ENCODE data around the gene DENND5A. TPM values are rescaled to one million over a fixed set of nuclear protein-coding genes. Genes with fewer than 3 reads are reported as not detected.

The DENND5A gene
- total RNA-seq, 4 donors from 2014 or later: 13.8 to 56.3 (median 23.4) TPM

- no peak for DNase-seq
- peaks cover 0 to 100% (median 19%) of the 10 kb centered on the region in 3 donors for H3K36me3 ChIP-seq
- WGBS, 2 donors: 77 to 94% methylated on average over 2 of the region's 2 CpGs
Measured at GRCh38 chr11:9144828-9145227, 120.3 kb downstream of the DENND5A start.

GRCh38 chr11:9143721-9144120 lies 121.4 kb downstream of the DENND5A start:
- 75% methylated on average over 1 of the region's 1 CpG; no CpG with 5 or more reads in 1 of the 2 donors for WGBS, 2 donors
- Histone ChIP-seq H3K27ac (no peak overlapping the region), H3K27me3 (no peaks in the 10 kb centered on the region), H3K36me3 (peaks cover 0 to 98% (median 19%) of the 10 kb centered on the region in 3 donors), H3K4me3 (no peak overlapping the region), H3K9me3 (no peaks in the 10 kb centered on the region), H3K4me1 (peaks cover 7 to 62% (median 27%) of the 10 kb centered on the region in 3 donors)
- TF ChIP-seq CTCF (IDR thresholded peaks at IDR 0.05): no peak
- TF ChIP-seq POLR2A (IDR thresholded peaks at IDR 0.05): no peak
- intact Hi-C loops (cut with DNase I): no loop called here
- no peak for DNase-seq

More at GRCh38 chr11:9144828-9145227, 120.3 kb downstream of the DENND5A start:
- peaks cover 0 to 55% (median 18%) of the 10 kb centered on the region in 3 donors for H3K4me1 ChIP-seq
- H3K9me3 ChIP-seq: no peaks in the 10 kb centered on the region
- H3K27ac ChIP-seq: no peak overlapping the region
- intact Hi-C loops (cut with DNase I): no loop called here
- H3K4me3 ChIP-seq: no peak overlapping the region
- TF ChIP-seq POLR2A (IDR thresholded peaks at IDR 0.05) (no peak), CTCF (IDR thresholded peaks at IDR 0.05) (no peak)
- H3K27me3 ChIP-seq: no peaks in the 10 kb centered on the region

- Histone ChIP-seq H3K4me3 (no peak overlapping the region), H3K4me1 (peaks cover 7 to 62% (median 27%) of the 10 kb centered on the region in 3 donors), H3K27me3 (no peaks in the 10 kb centered on the region), H3K36me3 (peaks cover 0 to 93% (median 16%) of the 10 kb centered on the region in 3 donors), H3K9me3 (no peaks in the 10 kb centered on the region), H3K27ac (peak overlapping the region in 1 of 4 donors; percentile 2)
- WGBS, 2 donors: 92 to 98% methylated on average over 4 to 5 of the region's 7 CpGs
- TF ChIP-seq POLR2A (IDR thresholded peaks at IDR 0.05) (no peak), CTCF (IDR thresholded peaks at IDR 0.05) (no peak)
- DNase-seq: no peak
- intact Hi-C loops (cut with DNase I): no loop called here
Measured at GRCh38 chr11:9142732-9143131, 122.4 kb downstream of the DENND5A start.

GRCh38 chr11:9141186-9141585 lies 124.0 kb downstream of the DENND5A start:
- no peak for DNase-seq
- H3K4me3 ChIP-seq: no peak overlapping the region
- H3K4me1 ChIP-seq: peaks cover 7 to 57% (median 30%) of the 10 kb centered on the region in 3 donors
- H3K36me3 ChIP-seq: peaks cover 0 to 78% (median 14%) of the 10 kb centered on the region in 3 donors
- no peaks in the 10 kb centered on the region for H3K27me3 ChIP-seq
- TF ChIP-seq CTCF (IDR thresholded peaks at IDR 0.05) (no peak), POLR2A (IDR thresholded peaks at IDR 0.05) (no peak)
- no peak overlapping the region for H3K27ac ChIP-seq
- intact Hi-C loops (cut with DNase I): no loop called here
- no peaks in the 10 kb centered on the region for H3K9me3 ChIP-seq
- 82 to 89% methylated on average over 7 of the region's 7 CpGs for WGBS, 2 donors

GRCh38 chr11:9139628-9140357 lies 125.4 kb downstream of the DENND5A start:
- intact Hi-C loops (cut with DNase I): loop anchor here (5.0 kb wide), 1 partner anchor 122 kb away; no protein-coding TSS in a partner anchor

More at GRCh38 chr11:9139628-9140357, 125.4 kb downstream of the DENND5A start:
- H3K4me1 ChIP-seq: peaks cover 7 to 53% (median 30%) of the 10 kb centered on the region in 3 donors
- H3K27me3 ChIP-seq: no peaks in the 10 kb centered on the region
- H3K27ac ChIP-seq: peak overlapping the region; percentile 11 to 79 (median 49)
- no peak overlapping the region for H3K4me3 ChIP-seq
- no peaks in the 10 kb centered on the region for H3K9me3 ChIP-seq
- TF ChIP-seq CTCF (IDR thresholded peaks at IDR 0.05) (no peak), POLR2A (IDR thresholded peaks at IDR 0.05) (no peak)
- peaks cover 0 to 64% (median 14%) of the 10 kb centered on the region in 3 donors for H3K36me3 ChIP-seq
- DNase-seq: no peak
- WGBS, 2 donors: 52 to 58% methylated on average over 3 to 7 of the region's 7 CpGs

Data from esophagus squamous epithelium (tissue), 5 donors.